Osteocyte (in vitro differentiated cells): ENCODE data around the gene PHLPP1. TPM values are rescaled to one million over a fixed set of nuclear protein-coding genes. Genes with fewer than 3 reads are reported as not detected.

ENCODE experiments used
- DNase-seq: peaks from one replicate; pipeline ENCODE4 v3.0.0; 2021; ENCODE audit warnings: mixed read lengths; ENCODE audit not compliant: unreplicated experiment; ENCODE audit errors: extremely low spot score
- H3K27ac Mint-ChIP-seq: one replicate; pipeline ENCODE4 v1.8.0; 2021; ENCODE audit warnings: mild to moderate bottlenecking, mixed read lengths; ENCODE audit not compliant: unreplicated experiment
- H3K27me3 Mint-ChIP-seq: one replicate; pipeline ENCODE4 v1.8.0; 2021; ENCODE audit warnings: mixed read lengths; ENCODE audit not compliant: unreplicated experiment
- H3K36me3 Mint-ChIP-seq: one replicate; pipeline ENCODE4 v1.8.0; 2021; ENCODE audit warnings: mixed read lengths; ENCODE audit not compliant: unreplicated experiment
- H3K4me1 Mint-ChIP-seq: one replicate; pipeline ENCODE4 v1.8.0; 2021; ENCODE audit warnings: mixed read lengths; ENCODE audit not compliant: unreplicated experiment
- H3K4me3 Mint-ChIP-seq: one replicate; pipeline ENCODE4 v1.8.0; 2021; ENCODE audit warnings: mild to moderate bottlenecking, moderate library complexity, mixed read lengths; ENCODE audit not compliant: unreplicated experiment
- H3K9me3 Mint-ChIP-seq: one replicate; pipeline ENCODE4 v1.8.0; 2021; ENCODE audit warnings: mixed read lengths; ENCODE audit not compliant: unreplicated experiment
- CTCF ChIP-seq: fragments of 200-600 bp; sonication (generic); IDR thresholded peaks from 2 replicates; pipeline ENCODE4 v1.5.0; 2021; ENCODE audit warnings: antibody characterized with exemption, mild to moderate bottlenecking, moderate library complexity
- total RNA-seq: library from RNA; stranded (reverse); gene quantifications from 2 replicates; pipeline ENCODE4 v1.2.1, GENCODE V29; 2021

PHLPP1 gene
- total RNA-seq, 1 donor from 2014 or later: 19.6 TPM

- Mint-ChIP-seq H3K4me1 (peaks cover 2% of the 10 kb centered on the region), H3K27ac (no peak overlapping the region)
- DNase-seq: no peak
Observed at GRCh38 chr18:62991959-62992358, 276.6 kb downstream of the PHLPP1 start.

GRCh38 chr18:62992877-62993365, 277.6 kb downstream of the PHLPP1 start:
- H3K4me1 Mint-ChIP-seq: peaks cover 2% of the 10 kb centered on the region
- no peak for DNase-seq
- H3K36me3 Mint-ChIP-seq: no peaks in the 10 kb centered on the region
- peaks cover 37% of the 10 kb centered on the region for H3K27me3 Mint-ChIP-seq
- no peak for TF ChIP-seq CTCF
- no peak overlapping the region for H3K4me3 Mint-ChIP-seq
- H3K9me3 Mint-ChIP-seq: no peaks in the 10 kb centered on the region
- no peak overlapping the region for H3K27ac Mint-ChIP-seq

More at GRCh38 chr18:62991959-62992358, 276.6 kb downstream of the PHLPP1 start:
- peaks cover 33% of the 10 kb centered on the region for H3K27me3 Mint-ChIP-seq
- no peak overlapping the region for H3K4me3 Mint-ChIP-seq
- no peaks in the 10 kb centered on the region for H3K36me3 Mint-ChIP-seq
- no peaks in the 10 kb centered on the region for H3K9me3 Mint-ChIP-seq
- no peak for TF ChIP-seq CTCF

GRCh38 chr18:62996566-62996965, 281.2 kb downstream of the PHLPP1 start:
- H3K27ac Mint-ChIP-seq: no peak overlapping the region
- DNase-seq: no peak
- no peaks in the 10 kb centered on the region for H3K36me3 Mint-ChIP-seq
- H3K4me1 Mint-ChIP-seq: no peaks in the 10 kb centered on the region
- TF ChIP-seq CTCF: no peak
- no peaks in the 10 kb centered on the region for H3K9me3 Mint-ChIP-seq
- H3K4me3 Mint-ChIP-seq: no peak overlapping the region
- peaks cover 26% of the 10 kb centered on the region for H3K27me3 Mint-ChIP-seq

- no peak for TF ChIP-seq CTCF
- Mint-ChIP-seq H3K4me1 (no peaks in the 10 kb centered on the region), H3K9me3 (no peaks in the 10 kb centered on the region), H3K27ac (no peak overlapping the region), H3K27me3 (peaks cover 26% of the 10 kb centered on the region), H3K4me3 (no peak overlapping the region), H3K36me3 (no peaks in the 10 kb centered on the region)
- DNase-seq: no peak
Observed at GRCh38 chr18:62997076-62997475, 281.7 kb downstream of the PHLPP1 start.

- TF ChIP-seq CTCF: no peak
- H3K4me1 Mint-ChIP-seq: no peaks in the 10 kb centered on the region
- DNase-seq: peak; percentile 80
- H3K36me3 Mint-ChIP-seq: no peaks in the 10 kb centered on the region
- no peak overlapping the region for H3K27ac Mint-ChIP-seq
- H3K9me3 Mint-ChIP-seq: no peaks in the 10 kb centered on the region
- peaks cover 20% of the 10 kb centered on the region for H3K27me3 Mint-ChIP-seq
- no peak overlapping the region for H3K4me3 Mint-ChIP-seq
Observed at GRCh38 chr18:62998443-62998842, 283.1 kb downstream of the PHLPP1 start.
